Fibroblast of lung (primary cell): ENCODE measurements around the gene AP1M2. TPM values are rescaled to one million over a fixed set of nuclear protein-coding genes. Genes with fewer than 3 reads are reported as not detected.
A peak's percentile ranks its signal among the peaks of the same experiment; 100 is the strongest.
"Not testable (repeated sequence)": the region's sequence is repeated elsewhere in the genome, so short reads cannot be mapped to it uniquely, and the experiment has no call there.

ENCODE experiments used
- DNase-seq, 2 donors: peaks; one replicate each; pipeline versions ENCODE4 v3.0.0 to v3.0.0-alpha.2; 2010; ENCODE audit warnings: low read depth in 2 of 2
- H2AFZ ChIP-seq: 2 replicates; pipeline ENCODE4 v1.5.1; 2012; ENCODE audit warnings: low read length, control low read depth, inconsistent platforms
- H3K27ac ChIP-seq: 2 replicates; pipeline ENCODE4 v1.5.1; 2011; ENCODE audit warnings: low read length, control low read depth; ENCODE audit not compliant: insufficient read depth
- H3K27me3 ChIP-seq: 2 replicates; pipeline ENCODE4 v1.5.1; 2011; ENCODE audit warnings: mild to moderate bottlenecking, low read length; ENCODE audit not compliant: control insufficient read depth, insufficient read depth
- H3K36me3 ChIP-seq: 2 replicates; pipeline ENCODE4 v1.5.1; 2011; ENCODE audit warnings: low read length; ENCODE audit not compliant: control insufficient read depth, insufficient read depth
- H3K4me1 ChIP-seq: 2 replicates; pipeline ENCODE4 v1.5.1; 2011; ENCODE audit warnings: low read length; ENCODE audit not compliant: control insufficient read depth, insufficient read depth; ENCODE audit errors: extremely low read depth
- H3K4me2 ChIP-seq: 2 replicates; pipeline ENCODE4 v1.5.1; 2011; ENCODE audit warnings: low read length, control low read depth; ENCODE audit not compliant: insufficient read depth; ENCODE audit errors: extremely low read depth
- H3K4me3 ChIP-seq, 4 experiments: fragments of 200-600 bp in 1 of 4; sonication (generic) in 1 of 4; replicated peaks in 1 of 4; 2 replicates each; pipeline ENCODE4 v1.5.1; 2011 to 2016; ENCODE audit warnings: low read length in 4 of 4, low read depth in 3 of 4, mild to moderate bottlenecking in 3 of 4, control low read depth in 2 of 4, inconsistent platforms in 1 of 4, mixed read lengths in 1 of 4; ENCODE audit not compliant: insufficient read depth in 1 of 4; ENCODE audit errors: control extremely low read depth in 1 of 4
- H3K79me2 ChIP-seq: 2 replicates; pipeline ENCODE4 v1.5.1; 2012; ENCODE audit warnings: mild to moderate bottlenecking, low read length, inconsistent platforms; ENCODE audit not compliant: control insufficient read depth, insufficient read depth
- H3K9ac ChIP-seq: 2 replicates; pipeline ENCODE4 v1.5.1; 2011; ENCODE audit warnings: mild to moderate bottlenecking, low read length, control low read depth; ENCODE audit not compliant: insufficient read depth
- H3K9me3 ChIP-seq: 2 replicates; pipeline ENCODE4 v1.5.1; 2012; ENCODE audit warnings: low read depth, low read length; ENCODE audit not compliant: control insufficient read depth, insufficient read depth
- H4K20me1 ChIP-seq: 2 replicates; pipeline ENCODE4 v1.5.1; 2011; ENCODE audit warnings: low read length; ENCODE audit not compliant: control insufficient read depth, insufficient read depth; ENCODE audit errors: extremely low read depth
- CTCF ChIP-seq, 2 donors: IDR thresholded peaks in 1 of 2; conservative IDR thresholded peaks in 1 of 2; 1 replicate in 1 of 2; 2 replicates in 1 of 2; pipeline ENCODE4 v1.5.1; 2011 to 2012; ENCODE audit warnings: low read length in 2 of 2, control low read depth in 1 of 2, inconsistent platforms in 1 of 2, low read depth in 1 of 2, mild to moderate bottlenecking in 1 of 2
- EZH2 ChIP-seq: IDR thresholded peaks from 2 replicates; pipeline ENCODE4 v1.5.1; 2012; ENCODE audit warnings: low read length, control low read depth, mild to moderate bottlenecking; ENCODE audit errors: missing control alignments
- polyA plus RNA-seq, 2 donors: library from polyadenylated mRNA; depleted of rRNA in 1 of 2; stranded (reverse) in 1 of 2; unstranded in 1 of 2; fragments of >200 nt; gene quantifications; 2 replicates each; pipeline ENCODE4 v1.2.1, GENCODE V29; 2011 to 2012; ENCODE audit warnings: missing spikeins in 1 of 2
- total RNA-seq: library from RNA; depleted of rRNA; stranded (reverse); fragments of >200 nt; gene quantifications from 2 replicates; pipeline ENCODE4 v1.2.1, GENCODE V29; 2014

The AP1M2 gene
- total and polyA plus RNA-seq, 2 donors (not counting 1 experiment from before 2014, with no cell fraction given): 0.16 to 0.17 TPM

DNA sequence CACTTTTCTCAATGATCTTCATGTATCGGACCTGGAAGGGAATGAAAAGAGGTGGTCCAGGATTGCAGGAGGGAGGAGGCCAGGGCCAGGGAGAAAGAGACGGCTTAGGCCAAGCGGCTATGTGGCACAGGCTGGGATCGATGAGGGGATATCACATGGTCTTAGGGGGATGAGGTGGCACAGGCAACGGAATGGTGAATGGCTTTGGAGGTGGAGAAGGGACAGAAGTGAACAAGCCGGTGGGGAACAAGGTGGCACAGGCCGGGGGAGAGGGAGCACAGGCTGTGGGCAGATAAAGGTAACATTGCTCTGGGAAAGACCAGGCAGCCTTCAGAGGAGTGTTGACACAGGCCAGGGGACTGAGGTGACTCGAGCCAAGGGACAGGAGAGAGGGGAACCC is 12.7 kb downstream of the AP1M2 start:
- no peak overlapping the region for H3K27ac ChIP-seq
- H3K4me2 ChIP-seq: no peak overlapping the region
- H3K4me1 ChIP-seq: peaks cover under 1% of the 10 kb centered on the region
- H3K27me3 ChIP-seq: no peaks in the 10 kb centered on the region
- H3K36me3 ChIP-seq: no peaks in the 10 kb centered on the region
- no peaks in the 10 kb centered on the region for H3K79me2 ChIP-seq
- no peaks in the 10 kb centered on the region for H3K9me3 ChIP-seq
- no peak overlapping the region for H2AFZ ChIP-seq
- no peak for TF ChIP-seq EZH2
- no peak for TF ChIP-seq CTCF (conservative IDR thresholded peaks at IDR 0.05 in 1 of 2, IDR thresholded peaks at IDR 0.05 in 1 of 2; ENCODE audit: low read depth in 1 of 2, low read length in 2 of 2)
- no peak overlapping the region for H3K9ac ChIP-seq
- H3K4me3 ChIP-seq: no peak overlapping the region
- no peak for DNase-seq
- no peaks in the 10 kb centered on the region for H4K20me1 ChIP-seq

DNA sequence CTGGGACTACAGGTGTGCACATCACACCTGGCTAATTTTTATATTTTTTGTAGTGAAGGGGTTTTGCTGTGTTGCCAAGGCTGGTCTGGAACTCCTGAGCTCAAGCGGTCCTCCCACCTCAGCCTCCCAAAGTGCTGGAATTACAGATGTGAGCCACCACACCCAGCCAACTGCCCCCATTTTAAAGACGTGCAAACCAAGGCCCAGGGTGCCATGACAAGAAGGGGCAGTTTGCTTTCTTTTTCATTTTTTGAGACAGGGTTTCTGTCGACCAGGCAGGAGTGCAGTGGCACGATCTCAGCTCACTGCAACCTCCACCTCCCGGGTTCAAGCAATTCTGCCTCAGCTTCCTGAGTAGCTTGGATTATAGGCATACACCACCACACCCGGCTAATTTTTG is 13.3 kb downstream of the AP1M2 start:
- not testable (repeated sequence) for H3K79me2 ChIP-seq, H3K4me2 ChIP-seq, H3K27me3 ChIP-seq, H2AFZ ChIP-seq, DNase-seq, H3K27ac ChIP-seq, H3K9ac ChIP-seq, H3K36me3 ChIP-seq, H3K4me3 ChIP-seq, H3K4me1 ChIP-seq, H4K20me1 ChIP-seq, H3K9me3 ChIP-seq

GRCh38 chr19:10568826-10569651 is 18.1 kb downstream of the AP1M2 start, which contains the start of gene CDKN2D:
TSS of gene CDKN2D (minus strand) at chr19:10568979. CDS start at chr19:10568653, 326 bp downstream.
- Histone ChIP-seq H3K27me3 (no peaks in the 10 kb centered on the region), H4K20me1 (no peaks in the 10 kb centered on the region), H3K9ac (peak within 1 kb of the TSS; percentile 62), H2AFZ (peak within 1 kb of the TSS; percentile 47), H3K36me3 (no peaks in the 10 kb centered on the region), H3K79me2 (peaks cover 28% of the 10 kb centered on the region), H3K4me2 (peak within 1 kb of the TSS; percentile 85), H3K4me3 (peak within 1 kb of the TSS; percentile 75 to 90 (median 86)), H3K27ac (peak within 1 kb of the TSS; percentile 82), H3K9me3 (no peaks in the 10 kb centered on the region), H3K4me1 (peaks cover 18% of the 10 kb centered on the region)
- peak; percentile 99 for DNase-seq
- TF ChIP-seq CTCF (conservative IDR thresholded peaks at IDR 0.05 in 1 of 2, IDR thresholded peaks at IDR 0.05 in 1 of 2; ENCODE audit: low read depth in 1 of 2, low read length in 2 of 2): peak in 1 of 2 donors; percentile 2
- TF ChIP-seq EZH2: no peak
